Lower leg skin (tissue), 4 donors: ENCODE data around the gene NSD1. TPM values are rescaled to one million over a fixed set of nuclear protein-coding genes. Genes with fewer than 3 reads are reported as not detected.

Source experiments
- DNase-seq, 2 donors: peaks; one replicate each; pipeline ENCODE4 v3.0.0-alpha.2; 2019; ENCODE audit warnings: low spot score in 2 of 2
- H3K4me3 ChIP-seq: fragments of 200-600 bp; sonication (generic); 2 replicates; pipeline ENCODE4 v1.5.1; 2017; ENCODE audit warnings: mild to moderate bottlenecking, low read depth; ENCODE audit not compliant: poor library complexity, severe bottlenecking
- POLR2A ChIP-seq, 2 donors: fragments of 450-650 bp; IDR thresholded peaks; one replicate each; pipeline ENCODE4 v1.6.1; 2016 to 2017; ENCODE audit warnings: antibody characterized with exemption in 2 of 2, mild to moderate bottlenecking in 1 of 2, moderate library complexity in 1 of 2
- WGBS, 2 donors: methylation state at CpG; one replicate each; pipeline ENCODE4 v1.1.5; 2018; 5-methylcytosine and 5-hydroxymethylcytosine counted together
- intact Hi-C: fragments of 100-400 bp; cut with DNase I; formaldehyde crosslinking; loops from one replicate; pipeline ENCODE4 v1.15.0; 2023; ENCODE audit warnings: low total_unique reads
- total RNA-seq, 4 donors: library from RNA; depleted of rRNA; stranded (reverse); fragments of >200 nt; gene quantifications; one replicate each; pipeline ENCODE4 v1.1.0, GENCODE V29; 2016
- TF ChIP-seq, protein P1 (sequence below), 3 donors: fragments of 450-650 bp; IDR thresholded peaks; one replicate each; pipeline ENCODE4 v1.5.1; 2016; ENCODE audit warnings: antibody characterized with exemption in 3 of 3, mild to moderate bottlenecking in 3 of 3, moderate library complexity in 2 of 3

Gene NSD1
- total RNA-seq, 4 donors from 2014 or later, result 25.1 to 36.8 (median 34.2) TPM

DNA sequence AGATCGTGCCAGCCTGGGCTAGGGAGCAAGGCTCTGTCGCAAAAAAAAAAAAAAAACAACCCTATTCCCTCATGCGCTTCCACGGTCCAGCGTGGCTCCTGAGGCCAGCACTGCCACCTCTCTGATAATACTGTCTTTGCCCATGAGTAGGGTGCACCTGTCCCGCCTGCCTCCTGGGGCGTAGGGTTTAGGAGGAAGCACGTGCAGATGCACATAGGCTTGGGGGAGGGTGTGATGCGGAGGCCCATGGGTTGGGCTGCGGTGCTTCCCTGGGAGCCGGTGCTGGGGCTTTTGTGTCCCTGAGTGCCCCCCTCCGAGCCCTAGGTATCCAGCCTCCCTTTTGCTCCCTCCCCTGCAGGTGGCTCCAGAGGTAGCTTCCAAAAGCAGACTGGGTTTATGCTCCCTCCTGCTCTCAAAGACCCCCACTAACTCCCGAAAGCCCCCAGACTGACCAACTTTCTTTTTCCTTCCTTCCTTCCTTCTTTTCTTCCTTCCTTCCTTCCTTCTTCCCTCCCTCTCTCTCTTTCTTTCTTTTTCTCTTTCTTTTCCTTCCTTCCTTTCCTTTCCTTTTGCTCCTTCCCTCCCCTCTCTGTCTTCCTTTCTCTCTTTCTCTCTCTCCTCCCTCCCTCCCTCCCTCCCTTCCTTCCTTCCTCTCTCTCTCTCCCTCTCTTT is 34.0 kb upstream of the NSD1 start:
- DNase-seq, result no peak
- no peak overlapping the region for H3K4me3 ChIP-seq
- WGBS, 2 donors, result 59 to 71% methylated on average over 13 of the region's 13 CpGs
- TF ChIP-seq, protein P1, sequence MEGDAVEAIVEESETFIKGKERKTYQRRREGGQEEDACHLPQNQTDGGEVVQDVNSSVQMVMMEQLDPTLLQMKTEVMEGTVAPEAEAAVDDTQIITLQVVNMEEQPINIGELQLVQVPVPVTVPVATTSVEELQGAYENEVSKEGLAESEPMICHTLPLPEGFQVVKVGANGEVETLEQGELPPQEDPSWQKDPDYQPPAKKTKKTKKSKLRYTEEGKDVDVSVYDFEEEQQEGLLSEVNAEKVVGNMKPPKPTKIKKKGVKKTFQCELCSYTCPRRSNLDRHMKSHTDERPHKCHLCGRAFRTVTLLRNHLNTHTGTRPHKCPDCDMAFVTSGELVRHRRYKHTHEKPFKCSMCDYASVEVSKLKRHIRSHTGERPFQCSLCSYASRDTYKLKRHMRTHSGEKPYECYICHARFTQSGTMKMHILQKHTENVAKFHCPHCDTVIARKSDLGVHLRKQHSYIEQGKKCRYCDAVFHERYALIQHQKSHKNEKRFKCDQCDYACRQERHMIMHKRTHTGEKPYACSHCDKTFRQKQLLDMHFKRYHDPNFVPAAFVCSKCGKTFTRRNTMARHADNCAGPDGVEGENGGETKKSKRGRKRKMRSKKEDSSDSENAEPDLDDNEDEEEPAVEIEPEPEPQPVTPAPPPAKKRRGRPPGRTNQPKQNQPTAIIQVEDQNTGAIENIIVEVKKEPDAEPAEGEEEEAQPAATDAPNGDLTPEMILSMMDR (IDR thresholded peaks at IDR 0.05), result no peak
- TF ChIP-seq POLR2A (IDR thresholded peaks at IDR 0.05), result no peak
- intact Hi-C loops, result no loop called here

DNA sequence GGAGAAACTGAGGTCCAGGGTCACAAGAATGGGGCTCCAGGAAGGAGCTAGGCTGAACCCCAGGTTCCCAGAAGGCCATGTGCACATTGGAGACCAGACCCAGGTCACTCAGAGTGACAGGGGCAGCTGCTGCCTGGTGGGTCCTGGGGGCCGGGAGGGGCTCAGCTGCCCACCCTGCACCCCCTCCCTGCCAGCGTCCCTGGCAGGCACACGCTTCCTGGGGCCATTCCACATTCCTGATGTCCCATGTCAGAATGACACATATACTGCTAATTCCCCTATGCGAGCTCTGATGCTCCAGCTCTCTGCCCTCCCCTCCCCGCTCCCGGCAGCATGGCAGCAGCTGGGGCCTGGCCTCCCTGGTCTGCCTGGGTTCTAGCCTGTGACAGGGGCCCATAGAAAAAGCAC is 32.9 kb upstream of the NSD1 start:
- no peak for TF ChIP-seq POLR2A (IDR thresholded peaks at IDR 0.05)
- 44% methylated on average over 5 of the region's 6 CpGs; no CpG with 5 or more reads in 1 of the 2 donors for WGBS, 2 donors
- no peak overlapping the region for H3K4me3 ChIP-seq
- intact Hi-C loops, result no loop called here
- DNase-seq, result no peak

DNA sequence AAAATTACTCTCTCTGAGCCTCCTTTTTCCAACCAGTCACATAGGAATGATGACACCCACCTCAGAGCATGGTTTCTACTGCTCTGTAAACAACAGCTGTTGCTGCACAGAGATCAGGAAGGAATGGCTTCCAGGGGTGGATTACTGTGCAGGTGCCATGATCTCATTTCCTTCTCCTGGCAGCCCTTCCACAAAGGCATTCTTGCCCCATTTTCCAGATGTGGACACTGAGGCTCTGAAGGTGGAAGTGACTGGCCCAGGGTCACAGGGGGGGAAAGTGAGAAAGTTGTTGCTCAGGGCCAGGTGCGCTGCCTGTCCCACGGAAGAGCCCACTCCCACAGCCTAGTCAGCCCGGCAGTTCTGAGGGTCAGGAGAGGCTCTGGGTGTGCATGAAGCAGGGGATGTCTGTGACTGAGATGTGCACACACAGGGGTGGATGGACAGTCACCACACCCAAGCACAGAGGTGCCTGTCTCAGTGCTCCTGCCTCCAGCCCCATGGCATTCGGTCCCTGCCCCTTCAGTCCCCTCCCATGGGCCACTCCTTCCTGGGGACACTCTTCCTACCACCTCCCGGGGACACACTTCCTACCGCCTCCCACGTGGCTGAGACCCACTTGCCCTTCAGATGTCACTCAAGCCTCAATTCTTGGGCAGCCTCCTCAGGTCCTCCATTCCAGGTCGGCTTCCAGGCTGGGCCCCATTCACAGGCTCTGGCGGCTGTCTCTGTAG is 29.9 kb upstream of the NSD1 start:
- TF ChIP-seq POLR2A (IDR thresholded peaks at IDR 0.05), result no peak
- TF ChIP-seq, protein P1 (IDR thresholded peaks at IDR 0.05), result no peak
- no peak for DNase-seq
- intact Hi-C loops, result no loop called here
- WGBS, 2 donors, result 66 to 78% methylated on average over 9 of the region's 9 CpGs
- H3K4me3 ChIP-seq, result no peak overlapping the region

DNA sequence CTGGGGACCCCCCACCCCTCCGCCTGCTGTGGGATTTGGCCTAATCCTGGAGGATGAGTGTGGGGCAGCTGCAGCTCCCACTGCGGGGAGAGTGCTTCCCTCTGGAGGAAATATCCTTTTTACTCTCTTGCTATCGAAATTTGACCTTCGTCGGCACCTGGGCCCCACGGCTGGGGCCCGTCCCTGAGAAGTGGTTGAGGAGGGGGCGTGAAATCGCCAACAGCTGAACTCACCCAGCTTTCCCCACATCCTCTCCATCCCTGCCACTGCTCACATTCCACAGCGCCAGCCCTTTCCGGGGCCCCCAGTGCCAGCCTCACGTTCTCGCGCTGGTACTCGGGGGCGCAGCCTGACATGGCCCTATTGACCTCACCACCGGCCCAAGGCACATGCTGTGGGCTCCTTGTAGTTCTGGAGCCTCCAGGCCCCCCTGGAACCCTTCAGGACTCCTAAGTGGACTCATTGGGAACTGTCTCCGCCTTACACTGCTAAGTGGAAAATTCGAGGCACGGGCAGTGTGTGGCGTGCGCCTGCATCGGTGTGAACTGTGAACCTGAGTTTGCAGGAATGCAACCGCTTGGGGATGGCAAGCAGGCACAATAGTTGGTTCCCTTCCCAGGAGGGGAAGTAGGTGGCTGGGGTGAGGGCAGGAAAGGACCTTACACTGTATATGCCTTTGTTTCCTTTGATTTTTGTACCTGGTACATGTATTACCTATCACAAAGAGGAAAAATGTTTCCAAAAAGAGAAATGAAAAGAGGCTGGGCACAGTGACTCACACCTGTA is 27.7 kb upstream of the NSD1 start:
- H3K4me3 ChIP-seq, result no peak overlapping the region
- intact Hi-C loops, result no loop called here
- TF ChIP-seq, protein P1 (IDR thresholded peaks at IDR 0.05), result no peak
- TF ChIP-seq POLR2A (IDR thresholded peaks at IDR 0.05), result no peak
- no peak for DNase-seq
- WGBS, 2 donors, result 70 to 81% methylated on average over 24 of the region's 24 CpGs

DNA sequence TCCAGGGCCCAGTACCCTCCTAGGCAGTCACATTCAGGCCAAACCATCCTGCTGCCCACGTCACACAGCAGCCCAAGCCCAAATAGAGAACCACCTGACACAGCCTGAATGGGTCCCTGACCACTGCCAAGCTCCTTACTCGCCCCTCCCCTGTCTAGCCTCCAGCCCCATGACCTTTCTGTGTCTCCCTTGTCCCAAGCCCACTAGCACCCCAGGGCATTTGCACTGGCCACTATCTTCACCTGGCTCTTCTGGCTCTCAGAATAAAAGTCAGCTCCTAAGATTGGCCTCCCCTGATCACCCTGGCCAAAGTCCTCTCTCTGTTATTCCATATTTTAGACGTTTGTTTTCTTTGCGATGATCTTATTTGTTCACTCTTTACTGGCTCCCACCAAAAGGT is 26.4 kb upstream of the NSD1 start:
- intact Hi-C loops, result no loop called here
- TF ChIP-seq, protein P1 (IDR thresholded peaks at IDR 0.05), result no peak
- no peak for TF ChIP-seq POLR2A (IDR thresholded peaks at IDR 0.05)
- H3K4me3 ChIP-seq, result no peak overlapping the region
- WGBS, 2 donors, result 78% methylated on average over 4 of the region's 4 CpGs
- no peak for DNase-seq

DNA sequence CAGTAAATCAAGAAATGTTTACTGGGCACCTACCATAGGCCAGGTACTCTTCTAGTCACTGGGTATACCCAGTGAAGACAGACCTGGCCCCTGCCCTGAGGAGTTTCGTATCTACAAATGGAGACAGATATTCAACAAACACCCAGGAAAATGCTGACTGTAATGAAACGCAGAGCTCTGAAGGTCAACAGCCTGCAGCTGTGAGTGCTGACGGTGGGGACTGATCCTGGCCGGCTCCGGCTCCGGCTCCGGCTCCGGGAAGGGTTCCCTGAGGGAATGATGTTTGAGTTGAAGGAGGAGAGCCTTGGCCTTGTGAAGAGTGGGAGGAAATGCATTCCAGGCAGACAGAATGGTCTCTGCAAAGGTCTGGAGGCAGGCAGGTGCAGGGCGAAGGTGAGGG is 23.8 kb upstream of the NSD1 start:
- no peak for DNase-seq
- intact Hi-C loops, result loop anchor here (10.0 kb wide), 1 partner anchor 195 kb away; the partner anchor contains the start of genes PRELID1 and RAB24
- WGBS, 2 donors, result 59 to 66% methylated on average over 9 of the region's 9 CpGs

More for the DNA sequence above, 23.8 kb upstream of the NSD1 start:
- H3K4me3 ChIP-seq, result no peak overlapping the region
- TF ChIP-seq, protein P1 (IDR thresholded peaks at IDR 0.05), result no peak
